ENCODE measurements around the gene ADARB1. TPM values are rescaled to one million over a fixed set of nuclear protein-coding genes. Genes with fewer than 3 reads are reported as not detected.

Gene ADARB1
- total RNA-seq, 1 experiment from 2014 or later: 14.6 TPM

DNA sequence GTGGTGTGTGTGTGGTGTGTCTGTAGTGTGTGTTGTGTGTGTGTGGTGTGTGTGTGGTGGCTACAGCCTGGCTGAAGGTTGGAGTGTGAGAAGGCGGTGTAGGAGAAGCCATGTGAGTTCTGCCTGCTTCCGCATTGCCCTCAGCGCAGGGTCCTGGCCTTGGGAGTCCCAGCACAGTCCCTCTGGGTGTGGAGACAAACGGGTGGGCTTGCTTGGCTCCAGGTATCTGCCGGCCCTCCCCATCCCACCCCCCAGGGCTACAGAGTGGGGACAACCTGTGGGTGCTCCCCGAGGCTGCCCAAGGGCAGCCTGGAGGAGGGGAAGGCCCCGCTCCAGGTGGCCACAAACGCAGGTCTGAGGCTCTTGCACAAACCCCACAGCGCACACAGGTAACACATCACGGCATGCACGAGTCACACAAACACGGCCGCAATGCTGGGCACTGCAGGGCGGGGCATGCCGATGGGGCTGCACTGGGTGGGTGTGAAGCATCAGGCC lies 31.7 kb upstream of the ADARB1 start (continued):
- TF ChIP-seq ESRRA (CRISPR knock-in tag; IDR thresholded peaks at IDR 0.05; ENCODE audit: borderline replicate concordance): no peak
- TF ChIP-seq, protein P1, sequence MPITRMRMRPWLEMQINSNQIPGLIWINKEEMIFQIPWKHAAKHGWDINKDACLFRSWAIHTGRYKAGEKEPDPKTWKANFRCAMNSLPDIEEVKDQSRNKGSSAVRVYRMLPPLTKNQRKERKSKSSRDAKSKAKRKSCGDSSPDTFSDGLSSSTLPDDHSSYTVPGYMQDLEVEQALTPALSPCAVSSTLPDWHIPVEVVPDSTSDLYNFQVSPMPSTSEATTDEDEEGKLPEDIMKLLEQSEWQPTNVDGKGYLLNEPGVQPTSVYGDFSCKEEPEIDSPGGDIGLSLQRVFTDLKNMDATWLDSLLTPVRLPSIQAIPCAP (CRISPR knock-in tag; IDR thresholded peaks at IDR 0.05): no peak
- TF ChIP-seq ATF3 (CRISPR knock-in tag; conservative IDR thresholded peaks at IDR 0.05): no peak
- no peak for TF ChIP-seq ZNF423 (CRISPR knock-in tag; IDR thresholded peaks at IDR 0.05)

GRCh38 chr21:45043541-45044020 lies 30.8 kb upstream of the ADARB1 start:
- ChIA-PET CTCF (no interaction called here), POLR2A (no interaction called here)
- H3K27me3 Mint-ChIP-seq (ENCODE audit: low read depth): peaks cover 15% of the 10 kb centered on the region
- DNase-seq (ENCODE audit: low spot score) (no peak), ATAC-seq (no peak)
- no peaks in the 10 kb centered on the region for H3K4me1 Mint-ChIP-seq
- peaks cover 32% of the 10 kb centered on the region for H3K9me3 Mint-ChIP-seq
- no peak overlapping the region for H3K27ac Mint-ChIP-seq
- TF ChIP-seq, protein P2, sequence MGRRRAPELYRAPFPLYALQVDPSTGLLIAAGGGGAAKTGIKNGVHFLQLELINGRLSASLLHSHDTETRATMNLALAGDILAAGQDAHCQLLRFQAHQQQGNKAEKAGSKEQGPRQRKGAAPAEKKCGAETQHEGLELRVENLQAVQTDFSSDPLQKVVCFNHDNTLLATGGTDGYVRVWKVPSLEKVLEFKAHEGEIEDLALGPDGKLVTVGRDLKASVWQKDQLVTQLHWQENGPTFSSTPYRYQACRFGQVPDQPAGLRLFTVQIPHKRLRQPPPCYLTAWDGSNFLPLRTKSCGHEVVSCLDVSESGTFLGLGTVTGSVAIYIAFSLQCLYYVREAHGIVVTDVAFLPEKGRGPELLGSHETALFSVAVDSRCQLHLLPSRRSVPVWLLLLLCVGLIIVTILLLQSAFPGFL (CRISPR knock-in tag; IDR thresholded peaks at IDR 0.05; ENCODE audit: borderline replicate concordance): no peak
- no peak for TF ChIP-seq E2F1 (CRISPR knock-in tag; IDR thresholded peaks at IDR 0.05)
- no peak for TF ChIP-seq ZNF263 (CRISPR knock-in tag; IDR thresholded peaks at IDR 0.05; ENCODE audit: low read depth)
- TF ChIP-seq ATF1 (CRISPR knock-in tag; IDR thresholded peaks at IDR 0.05): no peak
- no peak for TF ChIP-seq ZNF425 (CRISPR knock-in tag; conservative IDR thresholded peaks at IDR 0.05)
- TF ChIP-seq PRDM15 (CRISPR knock-in tag; IDR thresholded peaks at IDR 0.05): no peak
- TF ChIP-seq IRF2 (CRISPR knock-in tag; IDR thresholded peaks at IDR 0.05; ENCODE audit: borderline replicate concordance, low read depth): no peak
- no peak for TF ChIP-seq CBFB (CRISPR knock-in tag; IDR thresholded peaks at IDR 0.05; ENCODE audit: low read depth)
- TF ChIP-seq MXD4 (CRISPR knock-in tag; IDR thresholded peaks at IDR 0.05; ENCODE audit: borderline replicate concordance): no peak
- no peak for TF ChIP-seq SOX15 (CRISPR knock-in tag; IDR thresholded peaks at IDR 0.05)
- TF ChIP-seq ZNF232 (CRISPR knock-in tag; IDR thresholded peaks at IDR 0.05): no peak
- TF ChIP-seq, protein P3, sequence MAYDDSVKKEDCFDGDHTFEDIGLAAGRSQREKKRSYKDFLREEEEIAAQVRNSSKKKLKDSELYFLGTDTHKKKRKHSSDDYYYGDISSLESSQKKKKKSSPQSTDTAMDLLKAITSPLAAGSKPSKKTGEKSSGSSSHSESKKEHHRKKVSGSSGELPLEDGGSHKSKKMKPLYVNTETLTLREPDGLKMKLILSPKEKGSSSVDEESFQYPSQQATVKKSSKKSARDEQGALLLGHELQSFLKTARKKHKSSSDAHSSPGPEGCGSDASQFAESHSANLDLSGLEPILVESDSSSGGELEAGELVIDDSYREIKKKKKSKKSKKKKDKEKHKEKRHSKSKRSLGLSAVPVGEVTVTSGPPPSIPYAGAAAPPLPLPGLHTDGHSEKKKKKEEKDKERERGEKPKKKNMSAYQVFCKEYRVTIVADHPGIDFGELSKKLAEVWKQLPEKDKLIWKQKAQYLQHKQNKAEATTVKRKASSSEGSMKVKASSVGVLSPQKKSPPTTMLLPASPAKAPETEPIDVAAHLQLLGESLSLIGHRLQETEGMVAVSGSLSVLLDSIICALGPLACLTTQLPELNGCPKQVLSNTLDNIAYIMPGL (CRISPR knock-in tag; IDR thresholded peaks at IDR 0.05): no peak
- no peak for TF ChIP-seq ZNF396 (CRISPR knock-in tag; IDR thresholded peaks at IDR 0.05; ENCODE audit: borderline replicate concordance)
- no peak for TF ChIP-seq KAT7 (CRISPR knock-in tag; IDR thresholded peaks at IDR 0.05; ENCODE audit: borderline replicate concordance)
- TF ChIP-seq CREM (CRISPR knock-in tag; IDR thresholded peaks at IDR 0.05): no peak
- TF ChIP-seq STAT6 (CRISPR knock-in tag; conservative IDR thresholded peaks at IDR 0.05; ENCODE audit: low read depth): no peak
- no peak overlapping the region for H3K4me3 Mint-ChIP-seq
- H3K36me3 Mint-ChIP-seq: 0 out of 2 replicates have a peak, but pooled peaks cover 3% of the 10 kb centered on the region

Data from WTC11 (cell line).